ENCODE data around the gene SIGLEC9. TPM values are rescaled to one million over a fixed set of nuclear protein-coding genes. Genes with fewer than 3 reads are reported as not detected.
"Not testable (repeated sequence)": the region's sequence is repeated elsewhere in the genome, so short reads cannot be mapped to it uniquely, and the experiment has no call there.

Gene SIGLEC9
- total and polyA plus RNA-seq, 8 donors: 0.19 to 4.1 (median 0.91) TPM

DNA sequence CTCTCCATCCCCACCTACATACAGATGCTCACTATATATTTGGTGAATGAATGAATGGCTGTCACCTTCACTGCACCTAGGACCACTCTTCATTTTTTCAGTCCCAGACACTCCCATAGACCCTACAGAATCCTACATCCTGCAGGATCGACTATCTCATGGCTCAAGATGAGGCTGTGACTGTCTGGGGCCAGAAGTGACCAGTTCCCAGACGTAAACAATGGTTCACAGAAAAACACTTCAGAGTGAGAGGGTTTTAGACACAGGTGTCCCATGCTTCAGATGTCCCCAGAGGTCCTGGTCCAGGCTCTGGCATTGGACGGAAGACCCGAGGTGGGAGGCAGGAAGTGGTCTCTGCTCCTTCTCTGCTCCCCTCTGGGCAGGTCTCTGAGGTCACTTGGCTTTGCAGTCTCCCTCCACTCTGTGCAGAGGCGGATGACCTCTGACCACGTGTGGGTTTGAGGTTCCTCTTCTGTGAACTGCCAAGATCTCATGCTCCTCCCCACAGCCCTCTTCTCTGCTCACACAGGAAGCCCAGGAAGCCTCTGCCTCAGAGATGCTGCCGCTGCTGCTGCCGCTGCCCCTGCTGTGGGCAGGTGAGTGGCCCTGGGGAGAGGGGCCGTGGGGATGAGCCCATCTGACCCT, 42.3 kb downstream of the SIGLEC9 start:
- no peak overlapping the region for H3K27ac ChIP-seq
- peak in 3 of 4 donors; percentile 21 to 83 (median 62) for ATAC-seq
- 30 to 44% methylated on average over 9 of the region's 9 CpGs for WGBS, 2 donors
- H3K9me3 ChIP-seq: no peaks in the 10 kb centered on the region
- no peaks in the 10 kb centered on the region for H3K4me1 ChIP-seq
- H3K27me3 ChIP-seq: no peaks in the 10 kb centered on the region
- no peaks in the 10 kb centered on the region for H3K36me3 ChIP-seq
- peak in 1 of 6 donors; percentile 33 for DNase-seq
- TF ChIP-seq, protein P1, sequence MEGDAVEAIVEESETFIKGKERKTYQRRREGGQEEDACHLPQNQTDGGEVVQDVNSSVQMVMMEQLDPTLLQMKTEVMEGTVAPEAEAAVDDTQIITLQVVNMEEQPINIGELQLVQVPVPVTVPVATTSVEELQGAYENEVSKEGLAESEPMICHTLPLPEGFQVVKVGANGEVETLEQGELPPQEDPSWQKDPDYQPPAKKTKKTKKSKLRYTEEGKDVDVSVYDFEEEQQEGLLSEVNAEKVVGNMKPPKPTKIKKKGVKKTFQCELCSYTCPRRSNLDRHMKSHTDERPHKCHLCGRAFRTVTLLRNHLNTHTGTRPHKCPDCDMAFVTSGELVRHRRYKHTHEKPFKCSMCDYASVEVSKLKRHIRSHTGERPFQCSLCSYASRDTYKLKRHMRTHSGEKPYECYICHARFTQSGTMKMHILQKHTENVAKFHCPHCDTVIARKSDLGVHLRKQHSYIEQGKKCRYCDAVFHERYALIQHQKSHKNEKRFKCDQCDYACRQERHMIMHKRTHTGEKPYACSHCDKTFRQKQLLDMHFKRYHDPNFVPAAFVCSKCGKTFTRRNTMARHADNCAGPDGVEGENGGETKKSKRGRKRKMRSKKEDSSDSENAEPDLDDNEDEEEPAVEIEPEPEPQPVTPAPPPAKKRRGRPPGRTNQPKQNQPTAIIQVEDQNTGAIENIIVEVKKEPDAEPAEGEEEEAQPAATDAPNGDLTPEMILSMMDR (IDR thresholded peaks at IDR 0.05): no peak
- H3K4me3 ChIP-seq: no peak overlapping the region
- intact Hi-C loops (cut with DNase I): no loop called here
- FAIRE-seq: no peak

DNA sequence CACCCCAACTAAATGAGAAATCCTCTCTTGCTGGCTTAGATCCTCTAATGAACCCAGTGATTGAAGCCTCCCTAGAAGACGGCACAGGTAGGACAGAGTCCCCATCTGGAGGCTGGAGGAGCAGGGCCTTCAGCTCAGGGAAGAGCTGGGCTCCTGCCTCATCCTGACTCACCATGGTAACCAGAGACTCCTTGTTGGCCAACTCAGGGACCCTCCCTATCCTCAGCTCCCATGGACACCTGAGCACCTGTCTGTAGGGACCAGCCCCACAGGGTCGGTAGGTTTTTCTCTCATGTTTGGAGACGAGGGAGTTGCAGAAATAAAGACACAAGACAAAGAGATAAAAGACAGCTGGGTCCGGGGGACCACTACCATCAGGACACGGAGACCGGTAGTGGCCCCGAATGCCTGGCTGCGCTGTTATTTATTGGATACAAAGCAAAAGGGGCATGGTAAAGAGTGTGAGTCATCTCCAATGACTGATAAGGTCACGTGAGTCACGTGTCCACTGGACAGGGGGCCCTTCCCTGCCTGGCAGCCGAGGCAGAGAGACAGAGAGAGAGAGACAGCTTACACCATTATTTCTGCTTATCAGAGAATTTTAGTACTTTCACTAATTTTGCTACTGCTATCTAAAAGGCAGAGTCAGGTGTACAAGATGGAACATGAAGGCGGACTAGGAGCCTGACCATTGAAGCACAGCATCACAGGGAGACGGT, 44.0 kb downstream of the SIGLEC9 start:
- ATAC-seq (no peak), FAIRE-seq (no peak), DNase-seq (no peak)
- Histone ChIP-seq H3K9me3 (no peaks in the 10 kb centered on the region), H3K4me1 (no peaks in the 10 kb centered on the region), H3K4me3 (no peak overlapping the region), H3K27me3 (no peaks in the 10 kb centered on the region), H3K27ac (no peak overlapping the region), H3K36me3 (no peaks in the 10 kb centered on the region)
- 59 to 65% methylated on average over 13 of the region's 13 CpGs for WGBS, 2 donors
- intact Hi-C loops (cut with DNase I): no loop called here
- TF ChIP-seq, protein P1 (IDR thresholded peaks at IDR 0.05): no peak

DNA sequence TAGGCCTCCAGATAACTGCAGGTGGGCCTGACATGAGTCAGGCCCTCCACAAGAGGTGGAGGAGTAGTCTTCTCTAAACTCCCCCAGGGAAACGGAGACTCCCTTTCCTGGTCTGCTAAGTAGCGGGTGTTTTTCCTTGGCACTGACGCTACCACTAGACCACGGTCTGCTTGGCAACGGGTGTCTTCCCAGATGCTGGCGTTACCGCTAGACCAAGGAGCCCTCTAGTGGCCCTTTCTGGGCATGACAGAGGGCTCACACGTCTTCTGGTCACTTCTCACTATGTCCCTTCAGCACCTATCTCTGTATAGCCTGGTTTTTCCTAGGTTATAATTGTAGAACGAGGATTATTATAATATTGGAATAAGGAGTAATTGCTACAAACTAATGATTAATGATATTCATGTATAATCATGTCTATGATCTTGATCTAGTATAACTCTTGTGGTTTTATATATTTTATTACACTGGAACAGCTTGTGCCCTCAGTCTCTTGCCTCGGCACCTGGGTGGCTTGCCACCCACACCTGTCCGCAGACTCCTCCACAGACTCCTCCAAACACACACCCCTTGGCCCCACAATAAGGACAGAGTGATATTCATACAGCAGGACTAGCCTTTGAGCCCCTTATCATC, 44.7 kb downstream of the SIGLEC9 start:
- H3K36me3 ChIP-seq; H3K4me1 ChIP-seq; intact Hi-C loops (cut with DNase I); H3K27me3 ChIP-seq; H3K9me3 ChIP-seq; H3K4me3 ChIP-seq; H3K27ac ChIP-seq: not testable (repeated sequence)
- DNase-seq (peak; percentile 33 to 86 (median 73)), ATAC-seq (peak in 1 of 4 donors; percentile 49), FAIRE-seq (peak; percentile 91)
- 8 to 10% methylated on average over 11 of the region's 11 CpGs for WGBS, 2 donors
- TF ChIP-seq, protein P1 (IDR thresholded peaks at IDR 0.05): peak; percentile 81 to 87 (median 84)

DNA sequence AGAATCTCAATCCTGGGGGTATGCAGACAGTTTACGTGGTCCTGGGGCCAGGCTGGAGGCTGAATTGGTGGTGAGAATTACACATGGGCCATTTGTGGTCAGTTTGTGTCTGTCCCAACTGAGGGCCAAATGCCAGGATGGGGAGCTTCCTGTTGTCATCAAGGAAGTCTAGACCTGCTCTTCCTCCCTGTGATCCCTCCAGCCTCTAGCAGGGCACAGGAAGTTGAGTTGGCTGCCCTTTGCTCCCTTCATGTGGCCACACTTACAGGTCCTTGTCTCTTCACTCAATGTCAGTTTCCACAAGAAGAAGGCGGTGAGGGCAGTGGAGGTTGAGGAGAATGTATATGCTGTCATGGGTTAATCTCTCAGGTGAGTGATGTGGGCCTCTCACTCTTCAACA, 47.5 kb downstream of the SIGLEC9 start:
- Histone ChIP-seq H3K27me3 (no peaks in the 10 kb centered on the region), H3K4me1 (no peaks in the 10 kb centered on the region), H3K4me3 (no peak overlapping the region), H3K36me3 (no peaks in the 10 kb centered on the region), H3K27ac (no peak overlapping the region), H3K9me3 (no peaks in the 10 kb centered on the region)
- intact Hi-C loops (cut with DNase I): no loop called here
- 73 to 80% methylated on average over 2 of the region's 2 CpGs for WGBS, 2 donors
- TF ChIP-seq, protein P1 (IDR thresholded peaks at IDR 0.05): no peak
- FAIRE-seq (no peak), DNase-seq (no peak), ATAC-seq (no peak)
